Neural cell (in vitro differentiated cells): ENCODE data around the gene PHF23. TPM values are rescaled to one million over a fixed set of nuclear protein-coding genes. Genes with fewer than 3 reads are reported as not detected.

Experiments
- H2AFZ ChIP-seq: fragments of 200-600, 300-800 bp; sonication (generic), shearing (Covaris generic); 2 replicates; pipeline ENCODE4 v1.6.0; 2014; ENCODE audit warnings: low read depth, mild to moderate bottlenecking, antibody characterized with exemption, low read length, moderate library complexity
- H3F3A ChIP-seq: fragments of 200-600 bp; shearing (Covaris generic); 2 replicates; pipeline ENCODE4 v1.6.1; 2016; ENCODE audit warnings: mild to moderate bottlenecking, moderate library complexity, mixed read lengths, antibody characterized with exemption, low read length; ENCODE audit not compliant: insufficient read depth, poor library complexity, severe bottlenecking
- H3K27ac ChIP-seq: fragments of 200-600, 300-800 bp; sonication (generic), shearing (Covaris generic); 2 replicates; pipeline ENCODE4 v1.5.1; 2014; ENCODE audit warnings: mild to moderate bottlenecking, low read length, moderate library complexity
- H3K27me3 ChIP-seq: fragments of 300-800, 200-600 bp; sonication (generic), shearing (Covaris generic); 2 replicates; pipeline ENCODE4 v1.6.0; 2014; ENCODE audit warnings: mild to moderate bottlenecking, low read depth, low read length, moderate library complexity; ENCODE audit not compliant: insufficient read depth
- H3K36me3 ChIP-seq: fragments of 300-800, 200-600 bp; sonication (generic), shearing (Covaris generic); 2 replicates; pipeline ENCODE4 v1.5.1; 2014; ENCODE audit warnings: mild to moderate bottlenecking, antibody characterized with exemption, low read length, moderate library complexity; ENCODE audit not compliant: insufficient read depth
- H3K4me2 ChIP-seq: fragments of 300-800, 200-600 bp; sonication (generic), shearing (Covaris generic); 2 replicates; pipeline ENCODE4 v1.6.0; 2014; ENCODE audit warnings: mild to moderate bottlenecking, low read length
- H3K4me3 ChIP-seq: fragments of 300-800, 200-600 bp; sonication (generic), shearing (Covaris generic); 2 replicates; pipeline ENCODE4 v1.5.1; 2014; ENCODE audit warnings: mild to moderate bottlenecking, low read length, moderate library complexity
- H3K79me2 ChIP-seq: fragments of 200-600 bp; shearing (Covaris generic); replicated peaks from 2 replicates; pipeline ENCODE4 v1.6.0; 2014; ENCODE audit warnings: mild to moderate bottlenecking, low read length, moderate library complexity; ENCODE audit not compliant: insufficient read depth
- H3K9ac ChIP-seq: fragments of 300-800, 200-600 bp; sonication (generic), shearing (Covaris generic); 2 replicates; pipeline ENCODE4 v1.6.1; 2016; ENCODE audit warnings: mild to moderate bottlenecking, low read length, mixed read lengths
- H3K9me2 ChIP-seq: fragments of 200-600 bp; shearing (Covaris generic); 2 replicates; pipeline ENCODE4 v1.6.1; 2016; ENCODE audit warnings: mild to moderate bottlenecking, low read length, mixed read lengths; ENCODE audit not compliant: insufficient read depth
- H3K9me3 ChIP-seq: fragments of 200-600, 300-800 bp; sonication (generic), shearing (Covaris generic); 2 replicates; pipeline ENCODE4 v1.6.1; 2016; ENCODE audit warnings: mild to moderate bottlenecking, mixed run types, low read length, moderate library complexity, mixed read lengths
- H4K20me1 ChIP-seq: fragments of 200-600 bp; shearing (Covaris generic); 2 replicates; pipeline ENCODE4 v1.6.1; 2016; ENCODE audit warnings: mild to moderate bottlenecking, mixed run types; ENCODE audit not compliant: insufficient read depth
- CTCF ChIP-seq: fragments of 450-650 bp; IDR thresholded peaks from 2 replicates; pipeline ENCODE4 v1.5.1; 2014; ENCODE audit warnings: antibody characterized with exemption, mild to moderate bottlenecking, moderate library complexity; ENCODE audit not compliant: poor library complexity, severe bottlenecking
- EP300 ChIP-seq: fragments of 450-650 bp; conservative IDR thresholded peaks from 2 replicates; pipeline ENCODE4 v1.6.1; 2014; ENCODE audit warnings: antibody characterized with exemption, mild to moderate bottlenecking, moderate library complexity; ENCODE audit not compliant: poor library complexity, severe bottlenecking
- EZH2 ChIP-seq: fragments of 200-600, 300-800 bp; shearing (Covaris generic), sonication (generic); IDR thresholded peaks from 2 replicates; pipeline ENCODE4 v1.6.1; 2014; ENCODE audit warnings: antibody characterized with exemption, low read length, borderline replicate concordance, mild to moderate bottlenecking; ENCODE audit not compliant: insufficient read depth, poor library complexity, severe bottlenecking
- MXI1 ChIP-seq: fragments of 450-650 bp; conservative IDR thresholded peaks from 2 replicates; pipeline ENCODE4 v1.6.1; 2014; ENCODE audit warnings: antibody characterized with exemption, mild to moderate bottlenecking; ENCODE audit not compliant: poor library complexity, severe bottlenecking
- POLR2AphosphoS5 ChIP-seq: IDR thresholded peaks from 2 replicates; pipeline ENCODE4 v1.6.1; 2012
- RAD21 ChIP-seq: fragments of 450-650 bp; conservative IDR thresholded peaks from 2 replicates; pipeline ENCODE4 v1.6.1; 2014; ENCODE audit warnings: antibody characterized with exemption, mild to moderate bottlenecking, moderate library complexity
- REST ChIP-seq: IDR thresholded peaks from 2 replicates; pipeline ENCODE4 v1.6.1; 2012; ENCODE audit warnings: borderline replicate concordance
- SMC3 ChIP-seq: fragments of 450-650 bp; conservative IDR thresholded peaks from 2 replicates; pipeline ENCODE4 v1.6.1; 2014; ENCODE audit warnings: antibody characterized with exemption, mild to moderate bottlenecking, moderate library complexity; ENCODE audit not compliant: poor library complexity
- TAF1 ChIP-seq: IDR thresholded peaks from 2 replicates; pipeline ENCODE4 v1.6.1; 2012; ENCODE audit warnings: low read depth
- polyA minus RNA-seq: library from RNA; depleted of rRNA, polyadenylated mRNA; stranded (reverse); fragments of >200 nt; gene quantifications from 2 replicates; pipeline ENCODE4 v1.2.3, GENCODE V29; 2014
- polyA plus RNA-seq: library from polyadenylated mRNA; depleted of rRNA; stranded (reverse); fragments of >200 nt; gene quantifications from 2 replicates; pipeline ENCODE4 v1.2.3, GENCODE V29; 2014

Gene PHF23
- polyA plus RNA-seq = 55.7 and 60.3 TPM in 2 replicates
- polyA minus RNA-seq = 53.1 and 54.8 TPM in 2 replicates

- H3K27ac ChIP-seq = peak within 1 kb of the TSS; percentile 99
- no peaks in the 10 kb centered on the region for H4K20me1 ChIP-seq
- no peaks in the 10 kb centered on the region for H3K27me3 ChIP-seq
- no peaks in the 10 kb centered on the region for H3K9me3 ChIP-seq
- H3F3A ChIP-seq = peaks cover 3% of the 10 kb centered on the region
- peak within 1 kb of the TSS; percentile 99 for H3K9ac ChIP-seq
- H3K79me2 ChIP-seq = peaks cover 68% of the 10 kb centered on the region
- no peaks in the 10 kb centered on the region for H3K36me3 ChIP-seq
- H3K4me3 ChIP-seq = peak within 1 kb of the TSS; percentile 75
- H3K4me2 ChIP-seq = peak within 1 kb of the TSS; percentile 99
- peak within 1 kb of the TSS; percentile 47 for H2AFZ ChIP-seq
- H3K9me2 ChIP-seq = no peaks in the 10 kb centered on the region
- no peak for TF ChIP-seq RAD21
- TF ChIP-seq EP300 = peak; percentile 52
- TF ChIP-seq CTCF = no peak
- TF ChIP-seq TAF1 = peak; percentile 16
- no peak for TF ChIP-seq EZH2
- peak; percentile 21 for TF ChIP-seq SMC3
- peak; percentile 54 for TF ChIP-seq MXI1
- TF ChIP-seq POLR2AphosphoS5 = peak; percentile 81
Observed at GRCh38 chr17:7239091-7240027, at the start of gene PHF23. PHF23 (minus strand) TSS chr17:7239457; CDS start chr17:7239279, 178 bp downstream.

- Histone ChIP-seq H3K9me2 (no peaks in the 10 kb centered on the region), H3K36me3 (no peaks in the 10 kb centered on the region), H4K20me1 (no peaks in the 10 kb centered on the region), H3K4me2 (no peak overlapping the region), H3K9me3 (no peaks in the 10 kb centered on the region), H2AFZ (no peak overlapping the region), H3K9ac (no peak overlapping the region), H3F3A (no peaks in the 10 kb centered on the region), H3K27ac (no peak overlapping the region), H3K79me2 (no peaks in the 10 kb centered on the region), H3K4me3 (no peak overlapping the region), H3K27me3 (peaks cover 30% of the 10 kb centered on the region)
- TF ChIP-seq EZH2 (no peak), CTCF (no peak), TAF1 (no peak), MXI1 (no peak), EP300 (no peak), POLR2AphosphoS5 (no peak), SMC3 (no peak)
Observed at GRCh38 chr17:7285679-7286078, 46.4 kb upstream of the PHF23 start.

DNA sequence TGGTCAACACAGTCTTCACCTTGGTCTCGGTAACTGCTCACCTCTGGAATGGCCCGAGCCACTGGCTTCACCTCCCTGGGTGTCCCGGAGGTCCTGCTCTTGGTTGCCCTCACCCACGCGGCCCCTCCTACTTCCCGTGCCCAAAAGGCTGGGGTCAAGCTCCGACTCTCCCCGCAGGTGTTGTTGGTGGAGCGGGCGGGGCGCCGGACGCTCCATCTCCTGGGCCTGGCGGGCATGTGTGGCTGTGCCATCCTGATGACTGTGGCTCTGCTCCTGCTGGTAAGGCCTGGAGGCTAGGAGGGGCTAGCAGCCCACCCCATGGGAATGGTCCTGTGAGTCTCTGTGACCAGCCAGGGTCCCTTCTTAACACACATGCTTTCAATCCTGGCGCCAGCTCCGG, 45.7 kb upstream of the PHF23 start:
- Histone ChIP-seq H3K79me2 (no peaks in the 10 kb centered on the region), H3K36me3 (no peaks in the 10 kb centered on the region), H3K27ac (no peak overlapping the region), H3K9me3 (no peaks in the 10 kb centered on the region), H4K20me1 (no peaks in the 10 kb centered on the region), H3K27me3 (peaks cover 31% of the 10 kb centered on the region), H3K9me2 (no peaks in the 10 kb centered on the region), H3K9ac (no peak overlapping the region), H3F3A (no peaks in the 10 kb centered on the region), H3K4me3 (no peak overlapping the region), H3K4me2 (no peak overlapping the region), H2AFZ (no peak overlapping the region)
- TF ChIP-seq RAD21 = no peak
- TF ChIP-seq CTCF = no peak
- TF ChIP-seq TAF1 = no peak
- TF ChIP-seq MXI1 = no peak
- no peak for TF ChIP-seq EZH2
- TF ChIP-seq EP300 = no peak
- TF ChIP-seq POLR2AphosphoS5 = no peak
- TF ChIP-seq REST = no peak
- no peak for TF ChIP-seq SMC3
